GM12801 (cell line): ENCODE measurements around the gene ADAMTS8.

Experiments used
- TF ChIP-seq, protein P1 (sequence below): IDR thresholded peaks from one replicate; pipeline ENCODE4 v1.5.1; 2011; ENCODE audit warnings: control low read depth; ENCODE audit not compliant: insufficient read length; ENCODE audit errors: extremely low read depth

Gene ADAMTS8

DNA sequence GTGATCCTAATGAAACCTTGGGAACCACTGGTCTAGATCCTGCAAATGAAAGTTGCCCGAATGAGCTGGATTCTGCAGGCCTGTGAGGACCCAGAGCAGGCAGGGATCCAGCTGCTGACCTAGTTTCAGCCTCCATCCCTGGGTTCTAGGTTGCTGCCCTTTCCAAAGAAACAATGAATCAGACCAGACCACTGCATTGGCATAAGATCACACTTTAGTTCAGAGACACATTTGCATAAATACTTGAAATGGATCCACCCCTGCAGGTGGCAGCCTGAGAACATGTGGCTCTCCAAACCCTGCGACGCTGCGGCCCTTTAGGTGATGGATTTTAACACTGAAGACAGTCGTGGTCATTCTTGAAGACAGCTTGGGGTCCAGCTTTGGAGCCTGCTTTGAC, 23.7 kb downstream of the ADAMTS8 start:
- TF ChIP-seq, protein P1, sequence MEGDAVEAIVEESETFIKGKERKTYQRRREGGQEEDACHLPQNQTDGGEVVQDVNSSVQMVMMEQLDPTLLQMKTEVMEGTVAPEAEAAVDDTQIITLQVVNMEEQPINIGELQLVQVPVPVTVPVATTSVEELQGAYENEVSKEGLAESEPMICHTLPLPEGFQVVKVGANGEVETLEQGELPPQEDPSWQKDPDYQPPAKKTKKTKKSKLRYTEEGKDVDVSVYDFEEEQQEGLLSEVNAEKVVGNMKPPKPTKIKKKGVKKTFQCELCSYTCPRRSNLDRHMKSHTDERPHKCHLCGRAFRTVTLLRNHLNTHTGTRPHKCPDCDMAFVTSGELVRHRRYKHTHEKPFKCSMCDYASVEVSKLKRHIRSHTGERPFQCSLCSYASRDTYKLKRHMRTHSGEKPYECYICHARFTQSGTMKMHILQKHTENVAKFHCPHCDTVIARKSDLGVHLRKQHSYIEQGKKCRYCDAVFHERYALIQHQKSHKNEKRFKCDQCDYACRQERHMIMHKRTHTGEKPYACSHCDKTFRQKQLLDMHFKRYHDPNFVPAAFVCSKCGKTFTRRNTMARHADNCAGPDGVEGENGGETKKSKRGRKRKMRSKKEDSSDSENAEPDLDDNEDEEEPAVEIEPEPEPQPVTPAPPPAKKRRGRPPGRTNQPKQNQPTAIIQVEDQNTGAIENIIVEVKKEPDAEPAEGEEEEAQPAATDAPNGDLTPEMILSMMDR: no peak

DNA sequence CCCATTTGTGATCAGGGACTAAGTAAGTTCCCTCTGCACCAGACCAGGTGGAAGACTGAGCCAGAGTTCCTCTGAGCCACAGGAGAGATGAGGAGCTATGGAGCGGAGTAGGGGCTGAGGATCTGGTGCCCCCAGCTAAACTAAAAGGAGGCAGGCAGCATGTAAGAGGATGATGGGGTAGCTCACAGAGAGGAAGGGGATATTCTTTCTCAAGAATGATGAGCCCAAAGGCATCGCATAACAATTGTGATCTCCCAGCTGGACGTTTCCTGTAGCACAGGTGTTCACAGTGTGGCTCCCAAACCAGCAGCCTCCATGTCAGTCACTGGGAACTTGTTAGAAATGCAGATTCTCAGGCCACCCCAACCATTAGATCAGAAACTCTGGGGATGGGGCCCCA, 24.4 kb downstream of the ADAMTS8 start:
- TF ChIP-seq, protein P1: no peak

DNA sequence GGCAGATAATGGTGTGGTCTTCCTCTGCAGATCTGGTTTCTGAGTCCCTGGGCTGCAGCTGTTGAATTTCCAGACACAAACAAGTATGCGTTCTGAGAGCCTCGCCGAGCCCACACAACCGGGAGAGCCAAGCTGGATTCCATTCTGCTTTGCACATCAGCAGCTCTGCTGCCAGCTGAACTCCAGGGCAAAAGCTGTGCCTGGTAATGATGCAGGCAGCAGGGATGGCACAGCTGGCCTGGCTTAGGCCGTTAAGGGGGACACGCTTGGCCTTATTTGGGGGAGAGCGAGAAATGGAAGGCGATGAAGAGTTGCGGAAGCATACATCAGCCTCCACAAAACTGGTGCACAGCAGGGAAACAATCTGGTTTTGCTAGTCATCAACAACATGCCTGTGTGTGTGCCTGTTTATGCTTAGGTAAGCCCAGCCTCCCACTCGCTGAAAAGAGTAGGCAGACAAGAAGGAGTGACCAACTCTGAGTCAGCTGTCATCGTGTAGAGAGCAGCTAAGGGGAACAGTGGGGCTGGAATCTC, 25.1 kb downstream of the ADAMTS8 start:
- TF ChIP-seq, protein P1: no peak

DNA sequence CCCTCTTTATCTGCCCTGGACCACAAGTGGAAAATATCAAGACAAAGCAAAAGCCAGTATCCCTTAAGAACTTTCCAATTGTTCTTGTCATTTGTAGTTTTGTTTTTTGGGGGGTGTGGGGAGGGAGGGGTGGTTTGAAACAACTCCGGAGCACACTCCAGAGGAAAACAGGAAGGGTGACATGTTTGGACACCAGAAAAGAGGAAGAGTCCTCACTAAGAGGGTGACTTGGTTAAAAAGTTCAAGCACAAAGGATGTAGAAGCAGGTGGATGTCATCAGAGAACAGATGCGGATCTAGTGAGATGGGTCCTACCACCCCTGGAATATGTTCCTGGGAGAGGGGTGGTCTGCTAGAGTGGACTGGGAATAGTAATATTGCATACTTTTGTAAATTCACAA, 25.8 kb downstream of the ADAMTS8 start:
- TF ChIP-seq, protein P1: no peak

DNA sequence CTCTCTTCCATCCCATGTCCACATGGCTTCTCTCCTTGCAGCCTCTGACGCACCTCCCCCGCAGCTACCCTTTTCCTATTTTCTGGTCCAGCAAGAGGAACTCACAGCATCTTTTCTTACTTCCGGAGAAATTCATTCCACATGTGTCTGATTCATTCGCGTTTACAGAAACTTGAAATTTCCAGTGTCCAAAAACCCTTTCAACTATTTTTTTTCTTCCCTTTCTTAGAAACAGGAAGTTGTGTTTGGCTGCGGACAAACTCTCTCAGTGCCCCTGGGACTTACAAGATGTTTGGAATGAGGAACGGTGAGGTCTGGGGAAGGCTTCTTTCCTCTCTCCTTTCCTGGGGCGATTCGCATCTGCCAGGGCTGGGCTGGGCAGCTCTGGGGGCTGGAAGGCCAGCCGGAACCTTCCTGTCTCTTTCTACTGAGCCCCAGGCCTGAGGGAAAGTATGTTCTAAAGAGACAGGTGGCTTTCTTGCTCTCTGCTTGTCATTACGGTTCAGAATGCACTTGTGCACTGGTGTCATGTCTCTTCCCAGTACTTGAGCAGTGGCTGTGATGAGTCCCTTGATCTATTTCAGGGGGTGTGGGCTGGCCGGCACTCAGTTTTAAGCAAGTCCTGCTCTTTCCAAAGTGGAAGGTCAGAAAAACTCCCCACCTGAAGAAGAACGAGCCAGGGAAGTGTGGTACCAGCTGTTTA, 27.5 kb downstream of the ADAMTS8 start:
- TF ChIP-seq, protein P1: no peak

DNA sequence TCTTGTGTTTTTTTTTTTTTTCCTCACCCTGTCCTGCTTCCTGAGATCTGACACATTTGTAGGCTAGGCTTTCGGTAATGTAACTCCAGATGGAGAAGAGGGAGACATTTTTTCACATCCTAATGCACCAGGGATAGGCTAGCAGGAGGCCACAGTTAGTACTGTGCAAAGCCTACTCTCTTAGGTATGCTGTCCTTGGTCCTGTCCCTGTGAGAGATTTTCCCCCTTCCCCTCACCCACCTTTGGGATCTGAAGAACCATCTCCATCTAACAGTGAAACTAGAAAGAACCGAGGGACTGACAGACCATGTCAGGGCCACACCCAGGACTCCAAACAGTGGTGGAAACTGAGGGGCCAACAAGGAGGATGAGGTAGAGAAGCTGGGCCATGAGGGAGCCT, 29.2 kb downstream of the ADAMTS8 start:
- TF ChIP-seq, protein P1: no peak

DNA sequence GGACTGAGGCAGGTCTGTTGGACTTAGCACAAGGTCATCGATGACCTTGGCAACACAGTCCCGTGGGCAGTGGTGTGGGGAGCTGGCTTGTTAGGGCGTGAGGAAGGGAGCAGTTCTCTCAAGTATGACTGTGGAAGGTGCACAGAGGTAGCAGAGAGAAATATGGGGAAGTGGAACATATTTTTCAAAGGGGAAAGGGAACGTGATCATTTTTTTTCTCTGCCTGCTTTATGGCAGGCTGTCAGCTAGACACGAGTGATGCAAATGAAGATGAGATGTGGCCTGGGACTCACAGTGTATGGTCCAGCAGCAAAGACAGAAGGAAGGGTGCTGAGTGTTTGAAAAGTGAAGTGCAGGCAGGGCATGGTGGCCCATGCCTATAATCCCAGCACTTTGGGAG, 30.6 kb downstream of the ADAMTS8 start:
- TF ChIP-seq, protein P1: no peak

DNA sequence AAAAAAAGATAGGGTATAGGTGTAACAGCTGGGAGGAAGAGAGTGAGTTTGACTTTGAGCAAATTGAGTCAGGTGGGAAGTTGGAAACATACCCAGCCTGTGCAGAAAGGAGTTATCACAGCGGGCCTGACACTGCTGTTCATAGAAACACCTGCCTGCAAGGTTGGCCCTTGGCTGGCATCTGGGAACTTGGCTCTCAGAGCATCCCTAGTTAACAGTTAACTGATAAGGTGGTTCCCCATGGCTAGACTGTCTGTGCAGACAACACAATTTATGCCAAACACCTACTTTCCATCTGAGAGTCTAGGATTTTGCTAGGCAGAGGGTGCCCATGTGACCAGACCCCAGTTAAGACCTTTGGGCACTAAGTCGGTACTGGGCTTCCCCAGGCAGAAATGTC, 31.4 kb downstream of the ADAMTS8 start:
- TF ChIP-seq, protein P1: no peak
